ENCODE results near the gene SLC13A5.
"Not testable (repeated sequence)": the region's sequence is repeated elsewhere in the genome, so short reads cannot be mapped to it uniquely, and the experiment has no call there.

The SLC13A5 gene

GRCh38 chr17:6713130-6713917 lies at the start of gene SLC13A5:
Gene SLC13A5, minus strand, starts transcription at chr17:6713369. Its CDS starts 36 bp downstream, at chr17:6713333.
- no peak for DNase-seq

- no peak for DNase-seq
Observed at GRCh38 chr17:6761779-6762178, 48.6 kb upstream of the SLC13A5 start.

GRCh38 chr17:6757747-6758146 lies 44.6 kb upstream of the SLC13A5 start:
- no peak for DNase-seq

GRCh38 chr17:6756425-6757031 lies 43.4 kb upstream of the SLC13A5 start:
- DNase-seq = no peak

GRCh38 chr17:6755731-6756184 lies 42.6 kb upstream of the SLC13A5 start, which contains the start of gene XAF1:
Gene XAF1, plus strand, starts transcription at chr17:6756046. Its CDS starts 33 bp downstream, at chr17:6756079.
- DNase-seq = no peak

GRCh38 chr17:6755281-6755680 lies 42.1 kb upstream of the SLC13A5 start:
- no peak for DNase-seq

GRCh38 chr17:6753546-6753945 lies 40.4 kb upstream of the SLC13A5 start:
- DNase-seq = no peak

- no peak for DNase-seq
Observed at GRCh38 chr17:6753006-6753445, 39.9 kb upstream of the SLC13A5 start.

GRCh38 chr17:6752068-6752909 lies 39.1 kb upstream of the SLC13A5 start:
- no peak for DNase-seq

- DNase-seq = no peak
Observed at GRCh38 chr17:6749519-6749918, 36.4 kb upstream of the SLC13A5 start.

- DNase-seq = no peak
Observed at GRCh38 chr17:6748617-6749016, 35.4 kb upstream of the SLC13A5 start.

GRCh38 chr17:6746665-6747064 lies 33.5 kb upstream of the SLC13A5 start:
- not testable (repeated sequence) for DNase-seq

- no peak for DNase-seq
Observed at GRCh38 chr17:6729531-6729930, 16.4 kb upstream of the SLC13A5 start.

GRCh38 chr17:6724009-6724408 lies 10.8 kb upstream of the SLC13A5 start:
- no peak for DNase-seq

GRCh38 chr17:6721744-6722143 lies 8.6 kb upstream of the SLC13A5 start:
- no peak for DNase-seq

GRCh38 chr17:6716736-6717135 lies 3.6 kb upstream of the SLC13A5 start:
- DNase-seq = no peak

- no peak for DNase-seq
Observed at GRCh38 chr17:6714315-6714874, 1.2 kb upstream of the SLC13A5 start.

- no peak for DNase-seq
Observed at GRCh38 chr17:6713918-6714271, 726 bp upstream of the SLC13A5 start.

- no peak for DNase-seq
Observed at GRCh38 chr17:6712854-6713129, 377 bp downstream of the SLC13A5 start.

GRCh38 chr17:6712058-6712853 lies 913 bp downstream of the SLC13A5 start:
- no peak for DNase-seq

GRCh38 chr17:6711681-6712057 lies 1.5 kb downstream of the SLC13A5 start:
- DNase-seq = no peak

- no peak for DNase-seq
Observed at GRCh38 chr17:6711081-6711674, 2.0 kb downstream of the SLC13A5 start.
